GM18526 (cell line): Measurements from ENCODE around the gene PCYT1A.

Experiments used
- POLR2A ChIP-seq: IDR thresholded peaks from 3 replicates; pipeline ENCODE4 v1.6.1; 2011; ENCODE audit not compliant: insufficient read length; ENCODE audit errors: extremely low read depth

PCYT1A gene

DNA sequence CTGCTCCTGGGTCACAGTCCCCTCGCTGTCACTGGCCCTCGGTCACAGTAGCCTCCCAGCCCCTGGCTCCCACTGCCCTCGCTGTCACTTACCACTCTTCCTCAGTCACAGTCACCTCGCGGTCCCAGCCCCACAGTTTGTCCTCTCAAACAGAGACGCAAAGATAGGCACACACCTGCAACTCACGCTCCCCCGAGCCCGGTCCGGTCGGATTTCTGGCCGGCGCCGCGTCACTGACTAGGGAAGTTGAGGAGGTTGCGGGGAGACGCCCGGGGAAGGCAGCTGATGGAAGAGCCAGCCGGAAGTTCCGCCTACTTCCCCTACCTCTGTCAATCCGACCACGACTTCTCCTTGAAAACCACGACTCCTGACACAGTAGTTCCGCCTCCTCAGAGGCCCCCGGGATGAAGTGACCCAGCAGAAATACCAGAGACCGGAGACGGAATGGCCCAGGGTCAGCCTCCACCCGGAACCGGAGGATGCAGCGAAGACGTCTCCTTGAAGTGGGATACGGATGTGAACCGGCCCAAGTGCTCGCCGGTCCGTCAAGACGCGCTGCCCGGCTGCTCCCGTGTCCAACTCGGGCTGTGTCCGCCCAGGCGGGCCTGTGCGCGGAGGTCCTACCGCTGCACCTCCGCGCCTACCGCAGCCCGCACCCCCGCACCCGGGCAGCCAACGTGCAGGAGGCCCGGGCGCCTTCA is at the start of gene PCYT1A:
Gene PCYT1A (minus strand): TSS at position 287 of the 701 bp plus-strand sequence. CDS start 17,195 bp downstream, outside the sequence.
- TF ChIP-seq POLR2A: peak; percentile 70

DNA sequence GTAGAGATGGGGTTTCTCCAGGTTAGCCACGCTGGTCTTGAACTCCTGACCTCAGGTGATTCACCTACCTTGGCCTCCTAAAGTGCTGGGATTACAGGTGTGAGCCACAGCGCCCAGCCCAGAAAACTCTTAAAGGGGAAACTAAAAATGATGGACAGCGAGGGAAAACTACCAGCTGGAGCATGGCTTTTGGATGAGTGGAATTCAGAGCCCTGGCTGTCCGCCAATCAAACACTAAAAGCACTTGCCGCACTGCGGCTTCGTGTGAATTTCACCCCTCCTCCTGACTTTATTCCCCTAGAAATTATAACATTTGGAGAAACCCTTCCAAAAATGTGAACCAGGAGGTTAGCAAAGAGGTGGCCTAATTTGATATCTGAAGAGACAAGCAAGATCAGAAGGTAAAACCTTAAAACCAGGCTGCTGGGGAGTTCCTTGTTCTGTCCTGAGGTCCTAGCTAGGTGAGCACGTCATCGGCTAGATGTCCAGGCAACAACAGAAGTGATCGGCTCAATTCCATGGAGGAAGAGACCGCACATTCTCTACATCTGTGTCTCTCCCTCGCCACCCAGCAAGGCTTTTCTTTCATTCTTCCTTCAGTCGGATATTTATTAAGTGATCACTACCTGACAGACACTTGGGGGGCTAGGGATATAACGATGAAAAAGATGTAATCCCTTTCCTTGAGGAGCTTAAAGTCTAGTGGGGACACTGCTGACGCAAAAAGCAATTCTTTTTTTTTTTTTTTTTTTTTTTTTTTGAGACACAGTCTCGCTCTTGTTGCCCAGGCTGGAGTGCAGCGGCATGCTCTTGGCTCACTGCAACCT is 49.0 kb upstream of the PCYT1A start:
- TF ChIP-seq POLR2A: no peak

DNA sequence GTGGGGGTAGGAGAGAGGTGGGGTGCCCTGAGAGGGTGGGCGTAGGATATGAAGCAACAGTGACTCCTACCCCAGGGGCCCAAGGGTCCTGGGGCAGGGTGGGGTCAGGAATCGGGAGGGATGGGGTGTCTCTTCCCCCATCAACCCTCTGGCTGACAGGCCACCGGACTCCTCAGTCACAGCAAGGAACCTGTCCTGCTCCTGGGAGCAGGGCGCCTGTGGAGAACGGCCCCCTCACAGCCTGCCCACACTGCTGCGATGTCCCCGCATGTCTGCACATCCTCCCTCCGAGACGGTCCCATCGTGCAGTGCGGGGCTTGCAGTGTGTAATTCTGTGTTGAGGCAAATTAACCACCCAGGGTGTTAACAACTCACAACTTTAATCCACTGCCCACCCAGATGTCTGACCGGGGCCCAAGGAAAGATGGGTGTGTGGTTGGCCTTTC is 48.0 kb upstream of the PCYT1A start:
- no peak for TF ChIP-seq POLR2A

DNA sequence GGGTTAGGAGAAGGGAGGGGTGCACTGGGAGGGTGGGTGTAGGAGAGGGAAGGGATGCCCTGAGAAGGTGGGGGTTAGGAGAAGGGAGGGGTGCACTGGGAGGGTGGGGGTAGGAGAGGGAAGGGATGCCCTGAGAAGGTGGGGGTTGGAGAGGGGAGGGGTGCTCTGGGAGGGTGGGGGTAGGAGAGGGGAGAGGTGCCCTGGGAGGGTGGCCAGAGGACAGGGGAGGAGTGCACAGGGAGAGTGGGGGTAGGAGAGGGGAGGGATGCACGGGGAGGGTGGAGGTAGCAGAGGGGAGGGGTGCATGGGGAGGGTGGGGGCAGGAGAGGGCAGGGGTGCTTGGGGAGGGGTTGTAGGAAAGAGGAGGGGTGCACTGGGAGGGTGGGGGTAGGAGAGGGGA is 47.5 kb upstream of the PCYT1A start:
- no peak for TF ChIP-seq POLR2A

DNA sequence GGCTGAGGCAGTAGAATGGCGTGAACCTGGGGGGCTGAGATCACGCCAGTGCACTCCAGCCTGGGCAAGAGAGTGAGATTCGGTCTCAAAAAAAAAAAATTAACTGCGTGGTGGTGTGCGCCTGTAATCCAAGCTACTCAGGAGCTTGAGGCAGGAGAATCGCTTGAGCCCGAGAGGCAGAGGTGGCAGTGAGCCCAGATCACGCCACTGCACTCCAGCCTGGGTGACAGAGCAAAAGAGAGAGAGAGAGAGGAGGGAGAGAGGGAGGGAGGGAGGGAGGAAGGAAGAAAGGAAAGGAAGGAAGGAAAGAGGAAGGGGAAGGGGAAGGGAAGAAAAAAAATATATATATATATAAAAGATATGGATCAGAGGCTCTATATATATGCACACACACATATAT is 44.6 kb upstream of the PCYT1A start:
- TF ChIP-seq POLR2A: no peak

DNA sequence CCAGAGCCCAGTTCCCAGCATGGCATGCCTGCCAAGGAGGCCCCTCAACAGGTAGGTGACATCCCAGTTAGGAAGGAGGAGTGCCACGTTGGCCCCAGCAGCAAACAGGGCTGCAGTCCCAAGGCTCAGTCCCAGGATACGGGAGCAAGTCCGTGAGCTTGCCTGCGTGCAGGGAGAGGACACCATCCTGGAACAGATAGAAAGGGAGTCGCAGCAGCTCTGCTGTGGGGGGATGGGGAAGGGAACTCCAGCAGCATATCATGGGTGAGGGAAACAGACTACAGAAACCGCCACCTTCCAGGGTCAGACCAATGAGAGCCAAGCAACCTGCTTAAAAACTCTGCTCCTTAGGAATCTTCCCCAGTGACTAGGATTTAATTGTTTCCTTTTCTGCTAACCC is 39.9 kb upstream of the PCYT1A start:
- no peak for TF ChIP-seq POLR2A

DNA sequence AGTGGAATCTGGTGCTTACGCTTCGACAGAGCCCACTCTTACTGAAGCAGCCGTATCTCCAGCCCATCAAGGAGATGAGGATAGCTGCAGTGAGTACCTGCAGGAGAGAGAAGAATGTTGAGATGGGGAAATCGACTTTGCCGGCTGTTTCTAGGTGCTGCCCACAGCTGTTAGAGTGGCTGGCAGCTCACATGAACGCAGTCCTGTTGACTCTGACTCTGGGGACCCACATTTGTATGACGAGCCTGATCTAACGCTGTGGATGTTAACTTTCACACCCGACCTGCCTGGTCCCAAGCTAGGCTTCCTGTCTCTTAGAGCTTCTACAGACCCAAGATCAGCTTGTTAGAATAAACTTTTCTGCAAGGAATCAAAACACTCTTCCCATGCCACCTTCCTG is 39.4 kb upstream of the PCYT1A start:
- TF ChIP-seq POLR2A: no peak

DNA sequence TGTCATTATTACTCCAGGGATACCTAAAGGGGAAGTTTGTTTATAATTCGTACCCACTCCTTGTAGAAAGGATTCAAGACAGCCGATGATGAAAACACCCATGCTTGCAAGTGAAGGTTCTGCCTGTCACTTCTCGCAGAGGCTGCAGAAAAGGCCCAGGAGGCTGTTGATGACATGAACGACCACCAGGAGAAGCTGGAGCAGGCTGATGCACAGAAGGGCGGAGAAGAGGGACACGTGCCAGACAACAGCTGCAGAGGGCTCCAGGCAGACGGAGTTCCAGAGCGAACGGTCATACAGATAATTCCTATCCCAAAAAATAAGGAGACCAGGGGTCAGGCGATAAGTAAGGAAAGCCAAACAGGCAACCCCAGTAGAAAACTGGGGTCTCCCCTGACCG is 36.2 kb upstream of the PCYT1A start:
- TF ChIP-seq POLR2A: no peak

DNA sequence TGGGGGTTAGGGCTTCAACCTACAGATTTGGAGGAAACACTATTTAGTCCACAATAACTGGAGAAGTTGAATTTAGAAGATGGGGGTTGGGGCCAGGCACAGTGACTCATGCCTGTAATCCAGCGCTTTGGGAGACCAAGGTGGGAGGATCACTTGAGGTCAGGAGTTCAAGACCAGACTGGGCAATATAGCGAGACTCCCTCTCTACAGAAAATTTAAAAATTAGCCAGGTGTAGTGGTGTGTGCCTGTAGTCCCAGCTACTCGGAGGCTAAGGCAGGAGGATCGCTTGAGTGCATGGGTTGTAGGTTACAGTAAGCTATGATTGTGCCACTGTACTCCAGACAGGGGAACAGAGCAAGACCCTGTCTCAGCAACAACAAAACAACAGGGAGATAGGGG is 35.5 kb upstream of the PCYT1A start:
- TF ChIP-seq POLR2A: no peak

DNA sequence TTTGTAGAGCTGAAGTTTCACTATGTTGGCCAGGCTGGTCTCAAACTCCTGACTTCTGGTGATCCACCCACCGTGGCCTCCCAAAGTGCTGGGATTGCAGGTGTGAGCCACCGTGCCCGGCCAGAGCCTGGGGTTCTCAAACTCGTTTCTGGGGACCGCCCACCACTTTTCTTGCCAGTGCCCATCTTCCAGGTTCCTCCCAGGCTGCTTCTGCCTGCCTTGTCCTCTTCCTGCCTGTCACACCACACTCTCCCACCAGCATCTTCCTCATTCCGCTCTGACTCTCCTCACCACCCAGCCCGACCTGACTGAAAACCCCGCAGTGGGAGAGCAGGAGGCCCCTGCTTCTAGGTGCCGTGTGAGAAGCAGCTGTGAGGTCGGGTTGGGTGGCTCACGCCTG is 33.6 kb upstream of the PCYT1A start:
- TF ChIP-seq POLR2A: no peak

DNA sequence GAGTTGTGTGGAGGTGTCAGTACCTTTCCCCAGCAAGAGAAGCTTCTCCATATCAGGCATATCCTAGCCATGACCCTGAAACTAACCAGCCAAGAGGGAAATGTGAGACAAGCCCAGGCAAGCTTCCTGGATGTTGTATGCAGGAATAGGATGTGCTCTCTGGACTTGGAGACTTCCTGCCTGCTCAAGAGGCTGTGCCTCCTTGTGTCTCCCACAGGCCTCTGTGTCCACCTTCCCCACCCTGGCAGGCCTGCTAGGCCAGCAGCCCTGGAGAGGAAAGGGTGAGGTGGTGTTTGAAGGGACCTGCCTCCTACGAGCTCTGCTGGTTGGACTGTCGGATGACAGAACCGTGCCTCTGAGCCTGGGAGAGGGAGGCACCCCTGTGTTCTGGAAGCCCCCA is 32.6 kb upstream of the PCYT1A start:
- TF ChIP-seq POLR2A: no peak

DNA sequence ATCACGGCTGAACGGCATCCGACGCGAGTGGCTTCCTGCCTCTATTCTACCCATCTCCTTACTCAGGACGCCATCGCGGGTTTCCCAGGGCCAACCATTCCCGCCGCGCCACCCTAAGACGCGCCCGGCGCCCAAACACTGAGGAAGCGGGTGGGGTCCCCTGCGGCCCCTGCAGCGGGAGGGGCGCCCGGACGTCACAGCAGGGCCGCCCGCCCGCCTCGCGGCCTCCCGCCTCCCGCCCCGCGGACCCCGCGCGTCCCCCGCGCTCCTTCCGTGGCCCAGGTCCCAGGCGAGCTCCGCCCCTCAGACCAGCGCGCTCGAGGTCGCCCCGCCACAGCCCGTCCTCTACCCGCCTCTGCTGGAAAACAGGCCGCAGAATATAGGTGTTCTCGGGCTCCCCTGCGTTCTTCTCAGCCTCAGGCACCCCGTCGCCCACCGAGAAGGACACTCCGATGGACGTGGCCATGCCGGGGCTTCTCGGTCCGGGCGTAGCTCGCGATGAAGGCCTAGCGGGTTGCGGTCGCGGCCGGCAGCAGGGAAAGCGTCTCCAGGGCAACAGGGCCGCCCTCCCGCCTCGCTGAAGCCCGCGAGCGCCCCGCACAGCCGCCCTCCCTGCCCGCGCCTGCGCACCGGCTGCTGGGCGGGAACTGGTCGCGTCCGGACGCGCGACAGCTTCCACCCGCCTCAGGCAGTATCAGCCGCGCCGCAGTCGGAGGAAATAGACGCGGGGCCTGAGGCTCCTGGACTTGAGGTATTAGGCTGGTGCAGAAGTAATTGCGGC is 30.4 kb upstream of the PCYT1A start, which contains the start of gene DYNLT2B:
Gene DYNLT2B (minus strand): TSS at position 554 of the 781 bp plus-strand sequence. CDS start 88 bp downstream, at position 466.
- peak; percentile 88 for TF ChIP-seq POLR2A

DNA sequence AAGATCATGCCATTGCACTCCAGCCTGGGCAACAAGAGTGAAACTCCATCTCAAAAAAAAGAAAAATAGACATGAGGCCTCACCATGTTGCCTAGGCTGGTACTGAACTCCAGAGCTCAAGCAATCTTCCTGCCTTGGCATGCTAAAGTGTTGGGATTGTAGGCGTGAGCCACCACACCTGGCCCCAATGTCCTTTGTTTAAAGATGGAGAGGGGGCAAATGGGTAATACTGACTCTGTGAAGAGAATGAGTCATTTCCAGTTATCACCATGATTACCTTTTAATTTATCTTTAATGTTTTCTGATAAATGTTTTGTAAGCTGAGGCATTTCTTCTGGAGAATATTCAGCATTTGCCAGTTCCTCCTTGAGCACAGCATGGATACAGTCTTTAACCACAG is 28.3 kb upstream of the PCYT1A start:
- no peak for TF ChIP-seq POLR2A

DNA sequence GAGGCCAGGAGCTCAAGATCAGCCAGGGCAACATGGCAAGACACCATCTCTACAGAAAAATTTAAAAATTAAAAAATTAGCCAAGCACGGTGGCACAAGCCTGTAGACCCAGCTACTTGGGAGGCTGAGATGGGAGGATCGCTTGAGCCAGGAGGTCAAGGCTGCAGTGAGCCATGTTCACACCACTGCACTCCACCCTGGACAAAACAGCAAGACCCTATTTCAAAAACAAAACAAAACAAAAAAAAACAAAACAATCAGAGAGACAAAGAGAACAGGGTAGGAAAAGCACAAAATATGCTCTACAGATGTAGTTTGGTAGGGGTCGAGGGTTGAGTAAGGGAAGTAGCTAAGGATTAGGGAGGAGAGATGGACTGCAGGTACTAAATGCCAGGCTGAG is 27.1 kb upstream of the PCYT1A start:
- no peak for TF ChIP-seq POLR2A

DNA sequence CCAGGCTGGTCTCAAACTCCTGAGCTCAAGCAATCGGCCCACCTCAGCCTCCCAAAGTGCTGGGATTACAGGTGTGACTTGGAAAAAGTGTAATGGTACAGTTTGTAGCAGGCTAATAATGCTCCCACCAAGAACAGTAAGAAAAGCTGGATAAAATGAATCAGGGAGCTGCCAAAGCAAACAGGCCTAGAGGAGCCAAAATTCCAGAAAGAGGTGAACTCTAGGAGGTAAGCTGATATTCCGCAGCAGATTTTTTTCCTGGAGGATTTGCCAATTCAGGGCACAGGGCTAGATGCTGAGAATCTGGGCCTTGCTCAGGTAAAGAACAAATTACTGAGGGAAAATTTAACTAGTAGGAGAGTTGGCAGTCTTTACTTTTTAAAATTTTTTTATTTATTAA is 11.0 kb upstream of the PCYT1A start:
- no peak for TF ChIP-seq POLR2A
